ENCODE results near the gene KLHL40.

The KLHL40 gene

DNA sequence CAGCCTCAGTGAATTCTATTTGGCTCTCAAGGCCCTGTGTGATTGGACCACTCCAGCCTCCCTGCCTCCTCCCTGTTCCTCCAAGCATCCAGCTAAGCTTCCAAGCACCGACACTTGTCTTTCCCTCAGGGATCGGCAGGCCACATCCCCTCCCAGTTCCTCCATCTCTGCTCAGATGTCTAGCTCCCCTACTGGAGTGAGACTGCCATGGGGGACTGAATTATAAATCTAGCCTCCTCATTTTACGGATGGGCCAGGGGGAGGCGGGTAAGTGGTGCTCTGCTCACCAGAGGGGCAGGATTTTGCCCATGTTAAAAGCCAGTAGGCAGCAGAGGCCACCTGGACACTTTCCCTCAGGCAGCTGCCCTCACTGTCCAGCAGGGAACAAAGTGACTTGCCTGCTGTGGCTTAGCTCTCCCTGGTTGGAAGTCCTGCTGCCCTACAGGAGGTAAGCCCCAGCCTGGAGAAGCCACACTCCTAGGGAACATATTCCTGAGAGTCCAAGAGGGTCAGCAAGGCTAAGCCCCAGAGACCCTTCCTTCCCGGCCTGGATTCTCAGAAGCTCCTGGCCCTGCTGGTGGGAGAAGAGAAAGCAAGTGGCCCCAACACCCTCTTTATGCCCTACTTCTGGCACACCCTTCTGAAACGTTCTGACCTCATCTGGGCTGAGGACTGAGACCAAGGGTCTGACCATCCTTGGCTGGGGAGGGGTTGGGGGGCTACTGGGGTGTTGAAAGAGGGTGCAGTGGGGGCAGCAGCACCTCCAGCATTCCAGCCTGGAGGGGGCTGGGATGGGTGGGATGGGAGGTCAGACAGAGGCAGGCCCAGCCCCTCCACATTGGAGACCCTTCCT is 26.4 kb downstream of the KLHL40 start:
- Histone ChIP-seq H3F3A (ENCODE audit: insufficient read depth, low read length) (no peaks in the 10 kb centered on the region), H3K9ac (ENCODE audit: low read length) (no peak overlapping the region), H3K9me2 (replicated peaks; ENCODE audit: insufficient read depth, low read length) (no peaks in the 10 kb centered on the region), H3K4me3 (ENCODE audit: low read length) (no peak overlapping the region), H2AFZ (ENCODE audit: low read length) (no peak overlapping the region), H3K4me2 (ENCODE audit: low read depth, low read length) (no peak overlapping the region), H3K27ac (ENCODE audit: low read length) (no peak overlapping the region), H3K79me2 (ENCODE audit: low read length) (no peaks in the 10 kb centered on the region), H3K4me1 (ENCODE audit: low read length) (no peaks in the 10 kb centered on the region), H3K36me3 (replicated peaks; ENCODE audit: insufficient read depth, low read length) (no peaks in the 10 kb centered on the region), H4K20me1 (ENCODE audit: insufficient read depth, low read length) (no peaks in the 10 kb centered on the region), H3K9me3 (replicated peaks; ENCODE audit: insufficient read depth, low read length) (no peaks in the 10 kb centered on the region), H3K27me3 (replicated peaks; ENCODE audit: insufficient read depth, low read length) (no peaks in the 10 kb centered on the region)
- TF ChIP-seq EZH2phosphoT487 (IDR thresholded peaks at IDR 0.05; ENCODE audit: low read length) (no peak), EZH2 (optimal IDR thresholded peaks at IDR 0.05; ENCODE audit: low read depth, low read length) (no peak)
- TF ChIP-seq, protein P1, sequence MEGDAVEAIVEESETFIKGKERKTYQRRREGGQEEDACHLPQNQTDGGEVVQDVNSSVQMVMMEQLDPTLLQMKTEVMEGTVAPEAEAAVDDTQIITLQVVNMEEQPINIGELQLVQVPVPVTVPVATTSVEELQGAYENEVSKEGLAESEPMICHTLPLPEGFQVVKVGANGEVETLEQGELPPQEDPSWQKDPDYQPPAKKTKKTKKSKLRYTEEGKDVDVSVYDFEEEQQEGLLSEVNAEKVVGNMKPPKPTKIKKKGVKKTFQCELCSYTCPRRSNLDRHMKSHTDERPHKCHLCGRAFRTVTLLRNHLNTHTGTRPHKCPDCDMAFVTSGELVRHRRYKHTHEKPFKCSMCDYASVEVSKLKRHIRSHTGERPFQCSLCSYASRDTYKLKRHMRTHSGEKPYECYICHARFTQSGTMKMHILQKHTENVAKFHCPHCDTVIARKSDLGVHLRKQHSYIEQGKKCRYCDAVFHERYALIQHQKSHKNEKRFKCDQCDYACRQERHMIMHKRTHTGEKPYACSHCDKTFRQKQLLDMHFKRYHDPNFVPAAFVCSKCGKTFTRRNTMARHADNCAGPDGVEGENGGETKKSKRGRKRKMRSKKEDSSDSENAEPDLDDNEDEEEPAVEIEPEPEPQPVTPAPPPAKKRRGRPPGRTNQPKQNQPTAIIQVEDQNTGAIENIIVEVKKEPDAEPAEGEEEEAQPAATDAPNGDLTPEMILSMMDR (IDR thresholded peaks at IDR 0.05; ENCODE audit: low read length): no peak
- no peak for DNase-seq

DNA sequence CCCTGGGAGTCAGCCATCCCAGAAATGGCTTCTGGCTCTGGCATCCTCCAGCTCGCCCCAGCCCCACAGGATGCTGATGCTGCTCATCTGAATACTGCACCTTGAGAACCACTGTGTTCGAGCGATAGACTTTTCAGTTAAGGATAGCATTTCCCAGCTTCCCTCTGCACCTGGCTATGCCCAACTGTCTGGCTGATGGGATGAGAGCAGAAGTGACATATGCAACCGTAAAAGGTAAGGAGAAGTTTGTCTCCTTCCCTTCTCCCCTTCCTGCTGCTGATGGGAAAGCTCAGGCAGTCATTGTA is 27.0 kb downstream of the KLHL40 start:
- H3K9ac ChIP-seq (ENCODE audit: low read length): no peak overlapping the region
- no peak overlapping the region for H3K4me2 ChIP-seq (ENCODE audit: low read depth, low read length)
- H3K4me1 ChIP-seq (ENCODE audit: low read length): no peaks in the 10 kb centered on the region
- H3K27ac ChIP-seq (ENCODE audit: low read length): no peak overlapping the region
- no peak for DNase-seq
- H3K27me3 ChIP-seq (replicated peaks; ENCODE audit: insufficient read depth, low read length): no peaks in the 10 kb centered on the region
- H3K36me3 ChIP-seq (replicated peaks; ENCODE audit: insufficient read depth, low read length): no peaks in the 10 kb centered on the region
- TF ChIP-seq EZH2phosphoT487 (IDR thresholded peaks at IDR 0.05; ENCODE audit: low read length) (no peak), EZH2 (optimal IDR thresholded peaks at IDR 0.05; ENCODE audit: low read depth, low read length) (no peak)
- TF ChIP-seq, protein P1 (IDR thresholded peaks at IDR 0.05; ENCODE audit: low read length): no peak
- H3K4me3 ChIP-seq (ENCODE audit: low read length): no peak overlapping the region
- no peak overlapping the region for H2AFZ ChIP-seq (ENCODE audit: low read length)
- no peaks in the 10 kb centered on the region for H4K20me1 ChIP-seq (ENCODE audit: insufficient read depth, low read length)
- no peaks in the 10 kb centered on the region for H3K9me3 ChIP-seq (replicated peaks; ENCODE audit: insufficient read depth, low read length)
- H3F3A ChIP-seq (ENCODE audit: insufficient read depth, low read length): no peaks in the 10 kb centered on the region
- H3K9me2 ChIP-seq (replicated peaks; ENCODE audit: insufficient read depth, low read length): no peaks in the 10 kb centered on the region
- H3K79me2 ChIP-seq (ENCODE audit: low read length): no peaks in the 10 kb centered on the region

DNA sequence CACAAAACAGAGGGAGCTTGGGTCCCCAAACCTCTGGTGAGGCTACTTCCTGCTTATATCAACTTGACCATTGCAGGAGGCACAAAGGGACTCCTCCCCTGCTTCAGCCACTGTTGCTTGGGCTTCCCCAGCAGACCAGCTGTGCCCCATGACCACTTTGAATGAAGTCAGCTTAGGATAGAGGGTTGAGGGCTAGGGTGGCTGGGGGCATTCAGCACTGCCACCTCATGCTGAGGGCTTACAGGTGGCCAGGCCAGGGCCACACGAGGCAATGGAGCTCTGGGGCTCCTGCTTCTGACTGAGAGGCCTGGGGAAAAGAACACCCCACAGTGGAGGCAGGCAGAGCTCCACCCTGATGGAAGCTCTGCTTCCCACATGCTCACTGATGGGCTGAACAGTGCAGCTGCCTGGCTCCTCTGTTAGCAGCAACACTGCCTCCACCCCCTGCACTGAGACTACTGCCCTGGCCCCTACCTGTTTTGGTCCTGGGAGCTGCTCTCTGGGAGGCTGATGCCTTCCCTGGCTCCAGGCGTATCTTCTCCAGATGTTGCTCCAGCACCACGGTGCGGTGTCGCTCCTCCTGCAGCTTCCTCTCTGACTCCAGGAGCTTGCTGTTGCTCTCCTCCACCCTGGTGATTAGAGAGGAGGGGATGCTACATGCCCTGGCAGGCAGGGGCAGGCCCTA is 27.5 kb downstream of the KLHL40 start:
- no peak overlapping the region for H2AFZ ChIP-seq (ENCODE audit: low read length)
- H3K27me3 ChIP-seq (replicated peaks; ENCODE audit: insufficient read depth, low read length): no peaks in the 10 kb centered on the region
- H4K20me1 ChIP-seq (ENCODE audit: insufficient read depth, low read length): no peaks in the 10 kb centered on the region
- no peak overlapping the region for H3K27ac ChIP-seq (ENCODE audit: low read length)
- no peaks in the 10 kb centered on the region for H3K9me3 ChIP-seq (replicated peaks; ENCODE audit: insufficient read depth, low read length)
- no peaks in the 10 kb centered on the region for H3K79me2 ChIP-seq (ENCODE audit: low read length)
- no peaks in the 10 kb centered on the region for H3K9me2 ChIP-seq (replicated peaks; ENCODE audit: insufficient read depth, low read length)
- TF ChIP-seq EZH2 (optimal IDR thresholded peaks at IDR 0.05; ENCODE audit: low read depth, low read length) (no peak), EZH2phosphoT487 (IDR thresholded peaks at IDR 0.05; ENCODE audit: low read length) (no peak)
- TF ChIP-seq, protein P1 (IDR thresholded peaks at IDR 0.05; ENCODE audit: low read length): no peak
- no peaks in the 10 kb centered on the region for H3F3A ChIP-seq (ENCODE audit: insufficient read depth, low read length)
- H3K9ac ChIP-seq (ENCODE audit: low read length): no peak overlapping the region
- no peak overlapping the region for H3K4me2 ChIP-seq (ENCODE audit: low read depth, low read length)
- H3K4me3 ChIP-seq (ENCODE audit: low read length): no peak overlapping the region
- H3K36me3 ChIP-seq (replicated peaks; ENCODE audit: insufficient read depth, low read length): no peaks in the 10 kb centered on the region
- DNase-seq: no peak
- no peaks in the 10 kb centered on the region for H3K4me1 ChIP-seq (ENCODE audit: low read length)
